ENCODE data around the gene CTSW. TPM values are rescaled to one million over a fixed set of nuclear protein-coding genes. Genes with fewer than 3 reads are reported as not detected.

The CTSW gene
- total and polyA plus RNA-seq, 5 experiments from 2014 or later = 52.1 to 495 (median 255) TPM

DNA sequence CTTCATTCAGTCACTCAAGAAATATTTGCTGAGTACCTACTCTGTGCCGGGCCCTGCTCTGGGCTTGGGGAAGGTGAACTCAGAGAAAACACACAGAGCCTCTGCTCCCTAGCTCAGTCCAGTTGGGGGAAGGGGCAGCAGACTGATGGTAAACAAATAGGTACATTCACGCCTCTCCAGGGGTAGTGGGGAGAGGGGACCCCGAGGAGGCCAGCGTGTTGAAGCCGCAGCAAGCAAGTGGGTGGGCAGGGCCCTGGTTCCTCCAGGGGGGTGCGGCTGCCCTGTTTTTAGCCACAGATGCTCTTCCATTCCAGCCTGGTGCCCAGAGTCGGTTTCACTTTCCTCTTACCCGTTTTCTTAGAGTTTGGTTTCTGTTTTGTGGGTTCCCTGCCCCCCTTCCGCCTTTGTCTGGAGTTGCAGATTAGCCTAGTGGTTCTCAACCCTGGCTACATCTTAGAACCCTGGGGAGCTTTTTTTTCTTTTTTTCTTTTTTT, 48.3 kb downstream of the CTSW start:
- POLR2A ChIA-PET = interaction anchor here (0.6 to 8.2 kb wide), 18 partner anchors 8 to 666 kb away, joined by 3 to 151 read pairs (median 4); partner anchors contain the start of genes C11orf68, CCDC85B, CFL1 and FIBP
- H3K4me1 Mint-ChIP-seq = peaks cover 23 to 61% (median 48%) of the 10 kb centered on the region in 4 donors
- peak overlapping the region; percentile 65 to 86 (median 74) for H3K4me3 Mint-ChIP-seq
- H3K36me3 Mint-ChIP-seq = peaks cover 0 to 10% (median 0%) of the 10 kb centered on the region in 3 donors
- H3K27ac Mint-ChIP-seq = peak overlapping the region; percentile 88 to 99 (median 97)
- H3K9me3 Mint-ChIP-seq = no peaks in the 10 kb centered on the region
- peak; percentile 49 to 90 (median 77) for DNase-seq
- no peaks in the 10 kb centered on the region for H3K27me3 Mint-ChIP-seq
- peak; percentile 92 to 96 for ATAC-seq

DNA sequence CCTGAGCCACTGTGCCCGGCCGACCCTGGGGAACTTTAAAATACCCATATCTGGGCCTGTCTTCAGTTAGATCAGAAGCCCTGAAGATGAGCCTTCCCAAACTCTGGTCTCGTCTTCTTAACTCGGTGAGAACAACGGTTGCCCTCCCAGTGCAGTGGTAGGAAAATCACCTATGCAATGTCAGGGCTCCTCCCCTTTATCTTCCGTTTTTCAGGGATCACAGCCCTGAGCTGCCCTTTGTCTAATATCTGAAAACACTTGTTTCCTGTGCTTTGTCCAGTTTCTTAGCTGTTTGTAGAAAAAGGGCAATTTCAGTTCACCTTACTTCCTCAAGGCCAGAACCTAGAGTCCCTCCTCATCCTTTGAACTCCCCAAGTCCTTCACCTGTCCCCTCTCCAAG, 49.0 kb downstream of the CTSW start:
- DNase-seq (peak in 1 of 10 donors; percentile 26), ATAC-seq (no peak)
- Mint-ChIP-seq H3K27me3 (no peaks in the 10 kb centered on the region), H3K9me3 (no peaks in the 10 kb centered on the region), H3K27ac (peak overlapping the region; percentile 88 to 99 (median 97)), H3K4me1 (peaks cover 23 to 59% (median 47%) of the 10 kb centered on the region in 4 donors), H3K36me3 (peaks cover 0 to 3% (median 0%) of the 10 kb centered on the region in 3 donors), H3K4me3 (peak overlapping the region; percentile 65 to 86 (median 74))
- POLR2A ChIA-PET = interaction anchor here (0.6 to 8.2 kb wide), 15 partner anchors 8 to 111 kb away, joined by 3 to 151 read pairs (median 7); partner anchors contain the start of genes C11orf68, CCDC85B, CFL1 and FIBP

DNA sequence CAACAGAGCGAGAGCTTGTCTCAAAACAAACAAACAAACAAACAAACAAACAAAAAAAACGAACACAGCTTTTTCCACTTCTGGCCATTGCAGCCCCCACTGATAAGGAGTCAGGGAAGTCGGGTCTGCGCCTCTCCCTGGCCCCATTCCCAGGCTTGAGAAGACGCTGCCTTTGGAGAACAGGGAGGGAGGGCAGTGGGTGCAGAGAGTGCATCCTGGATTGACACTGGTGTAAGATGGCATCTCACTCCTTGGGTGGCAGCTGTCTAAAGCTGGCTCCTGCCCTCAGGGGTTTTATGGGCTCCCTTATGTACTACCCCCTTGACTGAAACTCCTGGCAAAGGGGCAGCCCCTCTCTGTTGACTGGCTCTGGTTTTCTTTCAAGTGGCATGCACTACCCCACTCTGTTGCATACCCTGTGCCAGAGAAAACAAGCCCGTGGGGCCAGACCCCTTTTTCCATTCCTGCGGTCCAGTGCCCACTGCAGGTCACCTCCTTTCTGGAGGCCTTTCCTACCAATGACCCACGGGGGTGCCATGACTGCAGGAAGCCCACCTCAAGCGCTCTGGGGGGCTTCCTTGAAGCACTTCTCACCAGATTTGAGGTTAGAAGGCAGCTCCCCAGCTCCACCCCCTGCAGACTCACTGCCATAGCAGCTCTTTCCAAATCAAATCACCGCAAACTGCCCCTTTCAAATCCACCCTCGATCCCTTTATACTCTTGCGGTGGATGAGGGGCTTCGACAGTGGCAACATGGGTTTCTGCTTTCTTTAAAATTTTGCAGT, 52.3 kb downstream of the CTSW start:
- ATAC-seq = peak; percentile 33 to 42
- no peaks in the 10 kb centered on the region for H3K27me3 Mint-ChIP-seq
- no peaks in the 10 kb centered on the region for H3K36me3 Mint-ChIP-seq
- peak overlapping the region; percentile 25 to 90 (median 84) for H3K27ac Mint-ChIP-seq
- peak in 6 of 10 donors; percentile 23 to 71 (median 36) for DNase-seq
- H3K4me3 Mint-ChIP-seq = peak overlapping the region in 5 of 10 donors; percentile 12 to 62 (median 51)
- POLR2A ChIA-PET = interaction anchor here (0.7 to 8.2 kb wide), 14 partner anchors 9 to 72 kb away, joined by 3 to 151 read pairs (median 4); partner anchors contain the start of genes BANF1, CCDC85B, EIF1AD and FIBP
- peaks cover 22 to 53% (median 42%) of the 10 kb centered on the region in 4 donors for H3K4me1 Mint-ChIP-seq
- H3K9me3 Mint-ChIP-seq = no peaks in the 10 kb centered on the region

DNA sequence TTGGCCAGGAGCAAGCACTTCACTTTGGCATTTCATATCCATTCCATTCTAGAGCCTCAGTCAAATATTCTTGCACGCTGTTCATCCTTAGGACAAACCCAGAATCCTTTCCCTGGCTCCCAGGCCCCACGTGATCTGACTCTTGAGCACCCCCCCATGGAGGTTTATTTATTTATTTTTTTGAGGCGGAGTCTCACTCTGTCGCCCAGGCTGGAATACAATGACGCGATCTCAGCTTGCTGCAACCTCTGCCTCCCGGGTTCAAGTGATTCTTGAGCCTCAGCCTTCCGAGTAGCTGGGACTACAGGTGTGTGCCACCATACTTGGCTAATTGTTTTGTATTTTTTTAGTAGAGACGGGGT, 52.9 kb downstream of the CTSW start:
- Mint-ChIP-seq H3K9me3 (no peaks in the 10 kb centered on the region), H3K36me3 (no peaks in the 10 kb centered on the region), H3K27ac (peak overlapping the region in 9 of 10 donors; percentile 25 to 90 (median 83)), H3K4me3 (peak overlapping the region in 4 of 10 donors; percentile 12 to 62 (median 52)), H3K4me1 (peaks cover 18 to 47% (median 36%) of the 10 kb centered on the region in 4 donors), H3K27me3 (no peaks in the 10 kb centered on the region)
- DNase-seq (peak in 1 of 10 donors; percentile 16), ATAC-seq (no peak)
- POLR2A ChIA-PET = interaction anchor here (0.7 to 8.2 kb wide), 10 partner anchors 11 to 73 kb away, joined by 3 to 151 read pairs (median 4); partner anchors contain the start of genes BANF1, CCDC85B, EIF1AD and FIBP

Other genes starting within 250 kb of the CTSW start
- 100 to 1,000 TPM; 155 to 157 TPM for gene SIPA1, start 241.7 kb upstream of the CTSW start, total RNA-seq
- 100 to 1,000 TPM; 118 to 238 (median 140) TPM for gene SIPA1, start 241.7 kb upstream of the CTSW start, polyA plus RNA-seq
- gene RELA, start 216.9 kb upstream of the CTSW start, total RNA-seq = 100 to 1,000 TPM; 175 to 184 TPM
- 10 to 100 TPM; 38.4 to 69.8 (median 56.6) TPM for gene RELA, start 216.9 kb upstream of the CTSW start, polyA plus RNA-seq
- gene KAT5, start 167.6 kb upstream of the CTSW start, total RNA-seq = 100 to 1,000 TPM; 105 to 125 TPM
- gene KAT5, start 167.6 kb upstream of the CTSW start, polyA plus RNA-seq = 10 to 100 TPM; 38.0 to 57.3 (median 54.0) TPM
- gene RNASEH2C, start 159.0 kb upstream of the CTSW start, total RNA-seq = 10 to 100 TPM; 62.0 to 69.9 TPM
- gene RNASEH2C, start 159.0 kb upstream of the CTSW start, polyA plus RNA-seq = 10 to 100 TPM; 73.4 to 99.0 (median 98.2) TPM
- 10 to 100 TPM; 25.5 to 25.8 TPM for gene AP5B1, start 98.9 kb upstream of the CTSW start, total RNA-seq
- 10 to 100 TPM in 2 of 3 donors, 1 to 10 TPM in 1; 8.6 to 15.2 (median 10.2) TPM for gene AP5B1, start 98.9 kb upstream of the CTSW start, polyA plus RNA-seq
- gene OVOL1, start 92.8 kb upstream of the CTSW start, total RNA-seq = not detected
- not detected for gene OVOL1, start 92.8 kb upstream of the CTSW start, polyA plus RNA-seq
- 1 to 10 TPM; 2.1 to 2.2 TPM for gene SNX32, start 45.9 kb upstream of the CTSW start, total RNA-seq
- 1 to 10 TPM in 1 of 3 donors, under 1 TPM in 2; 0.39 to 1.5 (median 0.40) TPM for gene SNX32, start 45.9 kb upstream of the CTSW start, polyA plus RNA-seq
- gene CFL1, start 21.7 kb upstream of the CTSW start, total RNA-seq = 100 to 1,000 TPM; 486 to 532 TPM
- 1,000 to 10,000 TPM; 2,347 to 2,575 (median 2,358) TPM for gene CFL1, start 21.7 kb upstream of the CTSW start, polyA plus RNA-seq
- 10 to 100 TPM; 91.9 to 97.8 TPM for gene MUS81, start 19.4 kb upstream of the CTSW start, total RNA-seq
- gene MUS81, start 19.4 kb upstream of the CTSW start, polyA plus RNA-seq = 10 to 100 TPM; 21.7 to 26.5 (median 24.5) TPM
- gene EFEMP2, start 7.0 kb upstream of the CTSW start, total RNA-seq = 10 to 100 TPM; 15.2 to 16.9 TPM
- 1 to 10 TPM in 2 of 3 donors, not detected in 1; 1.8 to 2.5 TPM for gene EFEMP2, start 7.0 kb upstream of the CTSW start, polyA plus RNA-seq
- 10 to 100 TPM; 33.0 to 35.6 TPM for gene FIBP, start 8.6 kb downstream of the CTSW start, total RNA-seq
- gene FIBP, start 8.6 kb downstream of the CTSW start, polyA plus RNA-seq = 10 to 100 TPM; 74.9 to 97.6 (median 86.0) TPM
- gene CCDC85B, start 10.8 kb downstream of the CTSW start, total RNA-seq = 10 to 100 TPM; 25.8 to 29.5 TPM
- 10 to 100 TPM; 77.2 to 83.6 (median 83.0) TPM for gene CCDC85B, start 10.8 kb downstream of the CTSW start, polyA plus RNA-seq
- not detected for gene FOSL1, start 20.6 kb downstream of the CTSW start, total RNA-seq
- under 1 TPM in 2 of 3 donors, not detected in 1; 0.17 to 0.22 TPM for gene FOSL1, start 20.6 kb downstream of the CTSW start, polyA plus RNA-seq
- gene C11orf68, start 39.2 kb downstream of the CTSW start, total RNA-seq = 10 to 100 TPM; 53.5 to 57.8 TPM
- 10 to 100 TPM; 46.0 to 82.2 (median 67.3) TPM for gene C11orf68, start 39.2 kb downstream of the CTSW start, polyA plus RNA-seq
- 10 to 100 TPM; 73.1 to 75.8 TPM for gene DRAP1, start 39.6 kb downstream of the CTSW start, total RNA-seq
- gene DRAP1, start 39.6 kb downstream of the CTSW start, polyA plus RNA-seq = 100 to 1,000 TPM; 103 to 112 (median 110) TPM
- not detected for gene TSGA10IP, start 65.6 kb downstream of the CTSW start, total RNA-seq
- gene TSGA10IP, start 65.6 kb downstream of the CTSW start, polyA plus RNA-seq = not detected
- 10 to 100 TPM; 81.9 to 91.9 TPM for gene SART1, start 81.9 kb downstream of the CTSW start, total RNA-seq
- gene SART1, start 81.9 kb downstream of the CTSW start, polyA plus RNA-seq = 10 to 100 TPM; 16.2 to 57.3 (median 30.4) TPM
- gene EIF1AD, start 122.3 kb downstream of the CTSW start, total RNA-seq = 10 to 100 TPM; 62.4 to 64.8 TPM
- 10 to 100 TPM; 11.5 to 18.7 (median 14.3) TPM for gene EIF1AD, start 122.3 kb downstream of the CTSW start, polyA plus RNA-seq
- gene BANF1, start 122.7 kb downstream of the CTSW start, total RNA-seq = 100 to 1,000 TPM in 1 of 2 experiments, 10 to 100 TPM in 1; 96.2 to 101 TPM
- 100 to 1,000 TPM; 225 to 250 (median 241) TPM for gene BANF1, start 122.7 kb downstream of the CTSW start, polyA plus RNA-seq
- gene CST6, start 132.2 kb downstream of the CTSW start, total RNA-seq = not detected
- gene CST6, start 132.2 kb downstream of the CTSW start, polyA plus RNA-seq = not detected
- not detected for gene CATSPER1, start 146.6 kb downstream of the CTSW start, total RNA-seq
- under 1 TPM in 1 of 3 donors, not detected in 2; 0.11 TPM for gene CATSPER1, start 146.6 kb downstream of the CTSW start, polyA plus RNA-seq
- not detected for gene GAL3ST3, start 169.3 kb downstream of the CTSW start, total RNA-seq
- gene GAL3ST3, start 169.3 kb downstream of the CTSW start, polyA plus RNA-seq = under 1 TPM in 1 of 3 donors, not detected in 2; 0.27 TPM
- 100 to 1,000 TPM; 184 to 197 TPM for gene SF3B2, start 172.5 kb downstream of the CTSW start, total RNA-seq
- 100 to 1,000 TPM in 1 of 3 donors, 10 to 100 TPM in 2; 70.3 to 115 (median 91.6) TPM for gene SF3B2, start 172.5 kb downstream of the CTSW start, polyA plus RNA-seq
- 100 to 1,000 TPM; 312 to 317 TPM for gene PACS1, start 190.4 kb downstream of the CTSW start, total RNA-seq
- 10 to 100 TPM; 35.9 to 98.8 (median 49.9) TPM for gene PACS1, start 190.4 kb downstream of the CTSW start, polyA plus RNA-seq

Data from naive thymus-derived CD8-positive, alpha-beta T cell (primary cell).